HG02943 (cell line): Measurements from ENCODE around the gene KRTAP10-5.
"Not testable (repeated sequence)": the region's sequence is repeated elsewhere in the genome, so short reads cannot be mapped to it uniquely, and the experiment has no call there.

Experiments
- ATAC-seq: cut with Tn5 transposase; IDR thresholded peaks from one replicate; pipeline ENCODE4 v1.9.1; 2021; ENCODE audit warnings: mild to moderate bottlenecking, low read depth, moderate library complexity; ENCODE audit not compliant: unreplicated experiment

The KRTAP10-5 gene

GRCh38 chr21:44611551-44611950 lies 31.1 kb upstream of the KRTAP10-5 start:
- no peak for ATAC-seq

GRCh38 chr21:44610157-44610843 lies 29.9 kb upstream of the KRTAP10-5 start:
- ATAC-seq: not testable (repeated sequence)

- ATAC-seq: no peak
Observed at GRCh38 chr21:44609193-44609592, 28.8 kb upstream of the KRTAP10-5 start.

GRCh38 chr21:44606495-44606894 lies 26.1 kb upstream of the KRTAP10-5 start:
- no peak for ATAC-seq

GRCh38 chr21:44603911-44604310 lies 23.5 kb upstream of the KRTAP10-5 start:
- no peak for ATAC-seq

GRCh38 chr21:44603109-44603875 lies 22.9 kb upstream of the KRTAP10-5 start:
- ATAC-seq: no peak

GRCh38 chr21:44602463-44602850 lies 22.1 kb upstream of the KRTAP10-5 start:
- ATAC-seq: no peak

GRCh38 chr21:44601596-44602462 lies 21.4 kb upstream of the KRTAP10-5 start:
- ATAC-seq: no peak

GRCh38 chr21:44601091-44601490 lies 20.7 kb upstream of the KRTAP10-5 start:
- not testable (repeated sequence) for ATAC-seq

- not testable (repeated sequence) for ATAC-seq
Observed at GRCh38 chr21:44600118-44600978, 19.9 kb upstream of the KRTAP10-5 start, which contains the start of gene KRTAP10-7. TSS of gene KRTAP10-7 (plus strand) at chr21:44600597. CDS start at chr21:44600622, 25 bp downstream.

- ATAC-seq: no peak
Observed at GRCh38 chr21:44599264-44600029, 19.0 kb upstream of the KRTAP10-5 start.

- ATAC-seq: no peak
Observed at GRCh38 chr21:44598061-44598460, 17.7 kb upstream of the KRTAP10-5 start.

- ATAC-seq: no peak
Observed at GRCh38 chr21:44596068-44596725, 15.8 kb upstream of the KRTAP10-5 start.

- no peak for ATAC-seq
Observed at GRCh38 chr21:44595524-44595923, 15.1 kb upstream of the KRTAP10-5 start.

GRCh38 chr21:44594406-44594916 lies 14.1 kb upstream of the KRTAP10-5 start:
- ATAC-seq: no peak

GRCh38 chr21:44593598-44594405 lies 13.4 kb upstream of the KRTAP10-5 start:
- no peak for ATAC-seq

- ATAC-seq: no peak
Observed at GRCh38 chr21:44592446-44593311, 12.3 kb upstream of the KRTAP10-5 start, which contains the start of gene KRTAP10-6. TSS of gene KRTAP10-6 (minus strand) at chr21:44592505. CDS start at chr21:44592484, 21 bp downstream.
